ENCODE data around the gene TNNC1. TPM values are rescaled to one million over a fixed set of nuclear protein-coding genes. Genes with fewer than 3 reads are reported as not detected.

The TNNC1 gene
- total RNA-seq, 1 experiment from 2014 or later = 7.2 TPM

Other genes starting within 250 kb of the TNNC1 start
- not detected in 2 replicates for gene TLR9, start 228.4 kb downstream of the TNNC1 start, total RNA-seq (2014; rRNA removed; shearing (Covaris generic))
- gene TWF2, start 214.9 kb downstream of the TNNC1 start, total RNA-seq (2014; rRNA removed; shearing (Covaris generic)) = 85.8 and 99.0 TPM in 2 replicates
- gene PPM1M, start 208.3 kb downstream of the TNNC1 start, total RNA-seq (2014; rRNA removed; shearing (Covaris generic)) = 2.9 and 4.5 TPM in 2 replicates
- 60.3 and 63.8 TPM in 2 replicates for gene WDR82, start 175.4 kb downstream of the TNNC1 start, total RNA-seq (2014; rRNA removed; shearing (Covaris generic))
- 6.1 and 8.5 TPM in 2 replicates for gene GLYCTK, start 166.2 kb downstream of the TNNC1 start, total RNA-seq (2014; rRNA removed; shearing (Covaris generic))
- 0.48 and 2.0 TPM in 2 replicates for gene DNAH1, start 137.7 kb downstream of the TNNC1 start, total RNA-seq (2014; rRNA removed; shearing (Covaris generic))
- 128 and 145 TPM in 2 replicates for gene BAP1, start 44.0 kb downstream of the TNNC1 start, total RNA-seq (2014; rRNA removed; shearing (Covaris generic))
- 16.5 and 25.2 TPM in 2 replicates for gene PHF7, start 43.4 kb downstream of the TNNC1 start, total RNA-seq (2014; rRNA removed; shearing (Covaris generic))
- 1.1 and 2.2 TPM in 2 replicates for gene SEMA3G, start 8.9 kb downstream of the TNNC1 start, total RNA-seq (2014; rRNA removed; shearing (Covaris generic))
- 51.1 and 70.7 TPM in 2 replicates for gene NISCH, start 1.6 kb upstream of the TNNC1 start, total RNA-seq (2014; rRNA removed; shearing (Covaris generic))
- gene STAB1, start 41.3 kb upstream of the TNNC1 start, total RNA-seq (2014; rRNA removed; shearing (Covaris generic)) = 0.52 and 1.3 TPM in 2 replicates
- gene NT5DC2, start 79.8 kb upstream of the TNNC1 start, total RNA-seq (2014; rRNA removed; shearing (Covaris generic)) = 302 and 311 TPM in 2 replicates
- 17.0 and 21.5 TPM in 2 replicates for gene UQCC5, start 82.6 kb upstream of the TNNC1 start, total RNA-seq (2014; rRNA removed; shearing (Covaris generic))
- 29.1 and 39.6 TPM in 2 replicates for gene PBRM1, start 231.9 kb upstream of the TNNC1 start, total RNA-seq (2014; rRNA removed; shearing (Covaris generic))
- 148 and 237 TPM in 2 replicates for gene GNL3, start 232.0 kb upstream of the TNNC1 start, total RNA-seq (2014; rRNA removed; shearing (Covaris generic))

Data from H7 (cell line).